HG03521 (cell line): ENCODE measurements around the gene PDE12.
"Not testable (repeated sequence)": the region's sequence is repeated elsewhere in the genome, so short reads cannot be mapped to it uniquely, and the experiment has no call there.

Source experiments
- ATAC-seq: cut with Tn5 transposase; IDR thresholded peaks from one replicate; pipeline ENCODE4 v1.9.1; 2021; ENCODE audit warnings: mild to moderate bottlenecking, moderate library complexity; ENCODE audit not compliant: unreplicated experiment

Gene PDE12

GRCh38 chr3:57583544-57583943 lies 27.5 kb downstream of the PDE12 start:
- no peak for ATAC-seq

DNA sequence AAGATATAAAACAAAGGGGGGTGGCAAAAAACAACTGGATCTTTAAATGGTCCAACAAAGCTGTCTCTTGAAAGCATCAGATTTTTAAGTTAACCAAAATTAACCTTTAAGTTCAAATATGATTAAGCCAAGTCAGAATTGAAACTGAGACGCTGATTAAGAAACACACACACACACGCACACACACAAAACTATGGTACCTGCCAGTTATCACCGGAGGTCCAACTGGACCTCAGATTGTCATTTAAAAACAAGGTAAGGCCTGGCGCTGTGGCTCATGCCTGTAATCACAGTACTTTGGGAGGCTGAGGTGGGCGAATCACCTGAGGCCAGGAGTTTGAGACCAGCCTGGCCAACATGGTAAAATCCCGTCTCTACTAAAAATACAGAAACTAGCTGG lies 30.7 kb downstream of the PDE12 start:
- no peak for ATAC-seq

DNA sequence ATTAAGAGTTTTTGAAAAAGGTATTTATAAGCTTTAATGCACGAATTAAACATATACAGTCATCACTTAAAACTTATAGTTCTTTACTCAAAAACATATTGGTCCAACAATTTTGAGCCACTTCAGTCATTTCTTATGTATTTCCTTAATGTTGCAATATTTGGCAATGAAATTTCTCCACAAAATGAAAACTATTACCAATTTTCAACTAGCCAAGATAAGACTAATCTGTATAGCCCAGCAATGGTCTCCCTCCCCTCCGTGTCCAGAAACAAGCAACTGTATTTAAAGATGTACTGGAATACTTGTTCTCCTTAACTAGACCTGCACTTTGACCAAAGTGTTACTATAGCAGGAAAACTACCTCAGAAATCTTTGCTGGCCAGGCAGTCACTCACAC lies 31.8 kb downstream of the PDE12 start:
- no peak for ATAC-seq

DNA sequence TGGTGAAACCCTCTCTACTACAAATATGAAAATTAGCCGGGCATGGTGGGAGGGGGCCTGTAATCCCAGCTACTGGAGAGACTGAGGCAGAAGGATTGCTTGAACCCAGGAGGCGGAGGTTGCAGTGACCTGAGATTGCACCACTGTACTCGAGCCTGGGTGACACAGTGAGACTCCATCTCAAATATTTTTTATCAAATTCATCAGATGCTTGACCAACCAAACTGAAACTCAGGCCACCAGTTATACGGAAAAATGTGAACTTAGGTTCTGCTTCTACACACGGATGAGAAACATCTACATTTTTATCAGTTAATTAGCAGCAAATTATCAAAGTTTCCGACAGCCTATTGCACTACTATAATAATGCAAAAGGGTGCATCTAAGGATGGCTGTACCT lies 36.2 kb downstream of the PDE12 start:
- ATAC-seq, result no peak

GRCh38 chr3:57594144-57594543 lies 38.1 kb downstream of the PDE12 start:
- ATAC-seq, result no peak

GRCh38 chr3:57594576-57594975 lies 38.5 kb downstream of the PDE12 start:
- ATAC-seq, result no peak

DNA sequence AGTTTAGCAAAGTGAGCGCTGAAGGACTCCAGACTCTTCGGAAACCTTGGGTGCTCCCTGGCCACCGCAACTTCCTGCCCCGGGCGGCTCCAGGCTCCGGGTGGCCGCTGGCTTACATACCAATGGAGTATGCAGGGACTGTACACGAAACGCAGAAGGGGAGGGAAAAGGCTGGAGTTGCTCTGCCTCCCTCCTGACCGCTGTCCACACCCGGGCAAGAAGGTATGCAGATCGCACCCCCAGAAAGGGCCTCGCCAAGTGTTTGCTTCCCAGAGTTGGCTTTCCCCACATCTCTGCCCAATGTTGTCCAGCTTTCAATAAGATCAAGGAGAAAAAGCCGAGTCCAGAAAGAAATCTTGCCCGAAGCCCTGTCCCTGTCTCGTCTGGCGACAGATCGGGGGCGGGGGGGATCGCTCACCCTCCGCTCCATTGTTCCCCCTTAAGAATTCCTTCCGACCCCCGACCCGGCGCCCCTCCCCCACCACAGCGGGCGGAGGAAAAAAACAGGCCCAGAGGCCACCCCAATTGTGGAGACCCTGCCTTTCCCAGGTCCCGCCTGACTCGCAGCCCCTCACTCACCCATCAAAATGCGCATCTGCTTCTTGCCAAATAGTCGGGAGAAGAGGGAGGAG lies 40.5 kb downstream of the PDE12 start:
- no peak for ATAC-seq

GRCh38 chr3:57597127-57597923 lies 41.3 kb downstream of the PDE12 start, which contains the start of gene ARF4:
TSS of gene ARF4 (minus strand) at chr3:57597344. CDS start at chr3:57597140, 204 bp downstream.
- ATAC-seq, result peak; percentile 91

- no peak for ATAC-seq
These were observed 42.8 kb downstream of the PDE12 start for GRCh38 chr3:57598765-57599360.

GRCh38 chr3:57600195-57600594 lies 44.1 kb downstream of the PDE12 start:
- no peak for ATAC-seq

DNA sequence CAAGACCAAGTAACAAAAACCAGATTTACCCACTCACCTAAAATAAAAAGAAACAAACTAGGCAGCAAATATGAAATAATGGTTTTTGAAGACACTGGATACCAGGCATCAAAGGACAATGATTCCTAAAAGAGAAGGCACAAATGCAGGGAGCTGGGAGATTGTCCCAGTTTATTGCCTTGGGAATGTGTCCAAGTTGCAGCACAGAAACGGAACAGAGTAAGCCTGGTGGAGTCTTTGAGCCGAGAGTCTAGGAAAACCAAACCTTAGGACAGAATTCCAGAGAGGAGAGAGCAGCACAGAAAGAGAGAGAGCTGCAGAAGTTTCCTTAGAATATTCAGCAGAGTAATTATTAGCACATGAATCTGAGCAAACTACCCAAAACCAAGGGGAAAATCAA lies 48.9 kb downstream of the PDE12 start:
- no peak for ATAC-seq

DNA sequence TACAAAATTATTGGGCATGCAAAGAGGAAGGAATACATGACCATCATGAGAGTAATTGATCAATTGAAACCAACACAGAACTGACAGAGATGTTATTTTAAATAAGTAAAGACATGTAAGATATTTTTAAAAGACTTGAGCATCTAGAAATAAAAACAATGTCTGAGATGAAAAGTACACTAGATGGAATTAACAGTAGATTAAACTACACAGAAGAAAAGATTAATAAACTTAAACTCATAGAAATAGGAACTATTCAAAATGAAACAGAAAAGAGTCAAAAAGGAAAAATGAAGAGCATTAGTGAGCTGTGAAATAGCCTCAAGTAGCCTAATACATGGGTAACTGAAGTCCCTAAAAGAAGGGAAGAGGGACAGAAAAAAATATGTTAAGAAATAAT lies 49.6 kb downstream of the PDE12 start:
- ATAC-seq, result no peak

GRCh38 chr3:57611870-57612269 lies 55.8 kb downstream of the PDE12 start:
- not testable (repeated sequence) for ATAC-seq

- ATAC-seq, result no peak
These were observed 60.2 kb downstream of the PDE12 start for GRCh38 chr3:57616233-57616632.
